Measurements from ENCODE around the gene CCP110. TPM values are rescaled to one million over a fixed set of nuclear protein-coding genes. Genes with fewer than 3 reads are reported as not detected.

The CCP110 gene
- total and polyA plus RNA-seq, 2 of the 13 experiments (the other 11 are each of a cell fraction or from before 2014, with no cell fraction given), result 10.0 to 11.1 TPM

GRCh38 chr16:19506965-19507364 lies 16.8 kb upstream of the CCP110 start (continued):
- TF ChIP-seq ZBTB4 (CRISPR knock-in tag; IDR thresholded peaks at IDR 0.05; ENCODE audit: borderline replicate concordance), result no peak
- no peak for TF ChIP-seq SIN3B (IDR thresholded peaks at IDR 0.05; ENCODE audit: low read length)
- TF ChIP-seq NCOA1 (CRISPR knock-in tag; IDR thresholded peaks at IDR 0.05), result no peak
- TF ChIP-seq ZNF256 (CRISPR knock-in tag; conservative IDR thresholded peaks at IDR 0.05), result no peak
- TF ChIP-seq FLYWCH1 (CRISPR knock-in tag; IDR thresholded peaks at IDR 0.05), result no peak

- Histone ChIP-seq H3K9ac (ENCODE audit: insufficient read depth, low read depth, low read length) (no peak overlapping the region), H3K9me3 (ENCODE audit: low read length) (no peaks in the 10 kb centered on the region), H3K4me2 (ENCODE audit: low read depth, low read length) (no peak overlapping the region), H3K36me3 (replicated peaks in 1 of 2; ENCODE audit: control insufficient read depth in 1 of 2, insufficient read depth in 2 of 2, low read length in 2 of 2) (peaks cover 18 to 61% of the 10 kb centered on the region in 2 experiments), H3K79me2 (ENCODE audit: insufficient read depth, low read length) (no peaks in the 10 kb centered on the region), H3K27ac (ENCODE audit: extremely low read length, insufficient read depth, low read length) (no peak overlapping the region), H4K20me1 (ENCODE audit: insufficient read depth, low read length) (no peaks in the 10 kb centered on the region), H2AFZ (ENCODE audit: low read length) (no peak overlapping the region), H3K4me1 (ENCODE audit: insufficient read depth, low read length) (no peaks in the 10 kb centered on the region), H3K27me3 (ENCODE audit: control insufficient read depth in 1 of 2, insufficient read depth in 2 of 2, low read length in 2 of 2) (no peaks in the 10 kb centered on the region), H3K4me3 (replicated peaks in 1 of 3; ENCODE audit: insufficient read depth in 1 of 3, low read depth in 2 of 3, low read length in 3 of 3) (no peak overlapping the region)
- ChIA-PET CTCF (ENCODE audit: low intra/inter-chr PET ratio, low total read pairs) (no interaction called here), POLR2A (no interaction called here)
- FAIRE-seq (no peak), ATAC-seq (no peak), DNase-seq (ENCODE audit: low spot score) (no peak)
- TF ChIP-seq ZMYM3 (CRISPR knock-in tag; IDR thresholded peaks at IDR 0.05), result no peak
- no peak for TF ChIP-seq ZNF556 (CRISPR knock-in tag; IDR thresholded peaks at IDR 0.05; ENCODE audit: borderline replicate concordance)
- TF ChIP-seq KAT7 (CRISPR knock-in tag; IDR thresholded peaks at IDR 0.05; ENCODE audit: borderline replicate concordance), result no peak
- no peak for TF ChIP-seq ZNF343 (CRISPR knock-in tag; IDR thresholded peaks at IDR 0.05)
- TF ChIP-seq HES4 (CRISPR knock-in tag; IDR thresholded peaks at IDR 0.05; ENCODE audit: borderline replicate concordance), result no peak
- no peak for TF ChIP-seq FOSL1 (CRISPR knock-in tag; IDR thresholded peaks at IDR 0.05; ENCODE audit: borderline replicate concordance)
- TF ChIP-seq WIZ (CRISPR knock-in tag; IDR thresholded peaks at IDR 0.05), result no peak
- no peak for TF ChIP-seq GATAD2A (CRISPR knock-in tag; IDR thresholded peaks at IDR 0.05)
- TF ChIP-seq ZNF335 (CRISPR knock-in tag; IDR thresholded peaks at IDR 0.05), result no peak
- TF ChIP-seq CERS6 (CRISPR knock-in tag; IDR thresholded peaks at IDR 0.05), result no peak
- TF ChIP-seq SETDB1 (CRISPR knock-in tag; IDR thresholded peaks at IDR 0.05; ENCODE audit: borderline replicate concordance), result no peak
- 96% methylated on average over 2 of the region's 2 CpGs for WGBS (ENCODE audit: low lambda C conversion rate)
- BruUV-seq (replicated peaks), result no TSS peak
- in situ Hi-C loops (cut with HindIII; ENCODE audit: extremely low pct_ligation_motif_present, low pct_unique_long_range_greater_than_20kb), result loop anchor here (10.0 kb wide), 1 partner anchor 283 kb away; no protein-coding TSS in a partner anchor
- intact Hi-C loops (cut with micrococcal nuclease; ENCODE audit: unreplicated experiment), result no loop called here
Measured at GRCh38 chr16:19507867-19508266, 15.9 kb upstream of the CCP110 start.
